AG04450 (cell line): Measurements from ENCODE around the gene PLIN1. TPM values are rescaled to one million over a fixed set of nuclear protein-coding genes. Genes with fewer than 3 reads are reported as not detected.

ENCODE experiments used
- CTCF ChIA-PET: fragments of 300-600, 350-600 bp; formaldehyde crosslinking; extraction: SDS; loops from one replicate; lab custom pipeline; 2022; ENCODE audit warnings: antibody characterized with exemption, inconsistent platforms; lab: Charles Lee
- POLR2A ChIA-PET: fragments of 350-600 bp; formaldehyde crosslinking; extraction: SDS; loops from one replicate; lab custom pipeline; 2021; ENCODE audit warnings: antibody characterized with exemption, inconsistent platforms; lab: Yijun Ruan, JAX
- DNase-seq: peaks from one replicate; pipeline ENCODE4 v3.0.0-alpha.2; 2011; ENCODE audit warnings: low read depth, low spot score
- H3K27ac ChIP-seq: one replicate; pipeline ENCODE4 v1.5.1; 2012; ENCODE audit warnings: low read depth, low read length, control low read depth
- H3K27me3 ChIP-seq: one replicate; pipeline ENCODE4 v1.6.0; 2012; ENCODE audit warnings: low read length; ENCODE audit not compliant: control insufficient read depth, insufficient read depth
- H3K4me3 ChIP-seq: 2 replicates; pipeline ENCODE4 v1.5.1; 2011; ENCODE audit warnings: mild to moderate bottlenecking, low read depth, low read length, control low read depth
- H3K9me3 ChIP-seq: 2 replicates; pipeline ENCODE4 v1.5.1; 2012; ENCODE audit warnings: low read length; ENCODE audit not compliant: control insufficient read depth, insufficient read depth
- polyA plus RNA-seq: library from polyadenylated mRNA; depleted of rRNA; stranded (reverse); fragments of >200 nt; gene quantifications from 2 replicates; pipeline ENCODE4 v1.2.3, GENCODE V29; 2011
- TF ChIP-seq, protein P1 (sequence below): IDR thresholded peaks from 2 replicates; pipeline ENCODE4 v1.5.1; 2011; ENCODE audit warnings: low read depth, low read length, control low read depth, inconsistent platforms

PLIN1 gene
- polyA plus RNA-seq, 1 experiment = 0.05 TPM

DNA sequence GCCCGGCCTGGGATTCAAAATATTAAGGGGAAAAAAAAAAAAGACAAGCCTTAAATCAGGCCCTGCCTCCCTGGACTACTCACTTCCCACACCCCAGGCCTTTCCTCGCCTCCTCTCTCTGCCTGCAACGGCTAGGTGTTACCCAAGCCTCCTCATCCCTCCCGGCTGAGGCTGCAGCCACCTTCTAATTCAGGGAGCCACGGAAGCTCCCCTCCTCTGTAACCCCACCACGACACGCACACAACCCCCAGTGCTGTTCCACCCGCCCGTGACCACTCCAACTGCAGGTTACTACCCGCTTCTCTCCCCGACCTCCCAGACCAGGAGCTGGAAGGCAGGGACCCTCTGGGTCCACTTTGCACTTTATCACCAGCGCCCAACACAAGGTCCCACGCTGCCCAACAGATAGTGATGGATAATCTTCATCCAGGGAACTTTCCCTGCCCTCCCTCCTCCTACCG lies 24.8 kb downstream of the PLIN1 start:
- peak overlapping the region; percentile 11 for H3K27ac ChIP-seq
- POLR2A ChIA-PET = interaction anchor here (0.6 to 1.2 kb wide), 2 partner anchors 13 to 79 kb away, joined by 3 read pairs; partner anchors contain the start of gene TICRR
- CTCF ChIA-PET = interaction anchor here (0.7 kb wide), 1 partner anchor 234 kb away, joined by 3 read pairs; no protein-coding TSS in a partner anchor
- TF ChIP-seq, protein P1, sequence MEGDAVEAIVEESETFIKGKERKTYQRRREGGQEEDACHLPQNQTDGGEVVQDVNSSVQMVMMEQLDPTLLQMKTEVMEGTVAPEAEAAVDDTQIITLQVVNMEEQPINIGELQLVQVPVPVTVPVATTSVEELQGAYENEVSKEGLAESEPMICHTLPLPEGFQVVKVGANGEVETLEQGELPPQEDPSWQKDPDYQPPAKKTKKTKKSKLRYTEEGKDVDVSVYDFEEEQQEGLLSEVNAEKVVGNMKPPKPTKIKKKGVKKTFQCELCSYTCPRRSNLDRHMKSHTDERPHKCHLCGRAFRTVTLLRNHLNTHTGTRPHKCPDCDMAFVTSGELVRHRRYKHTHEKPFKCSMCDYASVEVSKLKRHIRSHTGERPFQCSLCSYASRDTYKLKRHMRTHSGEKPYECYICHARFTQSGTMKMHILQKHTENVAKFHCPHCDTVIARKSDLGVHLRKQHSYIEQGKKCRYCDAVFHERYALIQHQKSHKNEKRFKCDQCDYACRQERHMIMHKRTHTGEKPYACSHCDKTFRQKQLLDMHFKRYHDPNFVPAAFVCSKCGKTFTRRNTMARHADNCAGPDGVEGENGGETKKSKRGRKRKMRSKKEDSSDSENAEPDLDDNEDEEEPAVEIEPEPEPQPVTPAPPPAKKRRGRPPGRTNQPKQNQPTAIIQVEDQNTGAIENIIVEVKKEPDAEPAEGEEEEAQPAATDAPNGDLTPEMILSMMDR = no peak
- no peaks in the 10 kb centered on the region; the same call in 1 of the 2 replicates for H3K9me3 ChIP-seq
- H3K27me3 ChIP-seq = no peaks in the 10 kb centered on the region
- DNase-seq = no peak
- H3K4me3 ChIP-seq = peak overlapping the region; percentile 80

DNA sequence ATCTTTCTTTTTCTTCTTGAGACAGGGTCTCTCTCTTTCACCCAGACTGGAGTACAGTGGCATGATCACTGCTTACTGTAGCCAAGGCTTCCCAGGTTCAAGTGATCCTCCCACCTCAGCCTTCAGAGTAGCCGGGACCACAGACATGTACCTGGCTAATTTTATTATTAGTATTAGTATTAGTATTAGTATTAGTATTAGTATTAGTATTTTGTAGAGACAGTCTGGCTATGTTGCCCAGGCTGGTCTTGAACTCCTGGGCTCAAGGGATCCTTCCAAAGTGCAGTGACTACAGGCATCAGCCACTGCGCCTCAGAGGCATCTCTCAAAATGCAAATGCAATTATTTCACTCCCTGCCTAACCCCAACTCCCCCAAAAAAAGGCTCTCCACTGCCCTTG lies 25.6 kb downstream of the PLIN1 start:
- DNase-seq = no peak
- H3K4me3 ChIP-seq = no peak overlapping the region

DNA sequence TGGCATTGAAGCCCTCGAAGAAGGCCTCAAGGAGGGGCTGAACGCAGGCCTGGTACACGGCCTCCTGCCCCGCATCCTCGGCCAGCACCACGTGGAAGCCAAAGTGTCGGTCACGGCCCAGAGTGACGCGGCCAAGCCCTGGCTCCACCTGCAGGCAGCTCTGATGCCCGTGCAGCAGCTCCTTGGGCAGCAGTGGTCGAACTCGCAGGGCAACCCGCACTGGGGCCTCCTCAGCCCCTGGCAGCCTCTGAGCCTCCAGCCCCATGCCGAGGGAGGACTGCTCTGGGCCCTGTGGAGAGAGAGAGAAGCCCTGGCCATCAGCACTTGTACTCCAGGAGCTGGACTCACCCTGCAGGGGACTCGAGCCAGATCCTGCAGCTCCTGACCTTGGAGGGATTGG lies 26.5 kb downstream of the PLIN1 start:
- CTCF ChIA-PET = no interaction called here
- Histone ChIP-seq H3K27me3 (no peaks in the 10 kb centered on the region), H3K4me3 (no peak overlapping the region), H3K27ac (no peak overlapping the region), H3K9me3 (peaks cover 5% of the 10 kb centered on the region; the same call in 1 of the 2 replicates)
- POLR2A ChIA-PET = no interaction called here
- DNase-seq = no peak
- TF ChIP-seq, protein P1 = no peak

More for the DNA sequence above, 25.6 kb downstream of the PLIN1 start:
- POLR2A ChIA-PET = no interaction called here
- CTCF ChIA-PET = no interaction called here
- TF ChIP-seq, protein P1 = no peak
- Histone ChIP-seq H3K27me3 (no peaks in the 10 kb centered on the region), H3K27ac (no peak overlapping the region), H3K9me3 (peaks cover 4% of the 10 kb centered on the region; the same call in 1 of the 2 replicates)

GRCh38 chr15:89652131-89652530 lies 27.0 kb downstream of the PLIN1 start:
- H3K9me3 ChIP-seq = peaks cover 5% of the 10 kb centered on the region; the same call in 1 of the 2 replicates
- POLR2A ChIA-PET = no interaction called here
- no peak overlapping the region for H3K27ac ChIP-seq
- no peak for DNase-seq
- no peak overlapping the region for H3K4me3 ChIP-seq
- H3K27me3 ChIP-seq = no peaks in the 10 kb centered on the region
- TF ChIP-seq, protein P1 = no peak
- CTCF ChIA-PET = no interaction called here

DNA sequence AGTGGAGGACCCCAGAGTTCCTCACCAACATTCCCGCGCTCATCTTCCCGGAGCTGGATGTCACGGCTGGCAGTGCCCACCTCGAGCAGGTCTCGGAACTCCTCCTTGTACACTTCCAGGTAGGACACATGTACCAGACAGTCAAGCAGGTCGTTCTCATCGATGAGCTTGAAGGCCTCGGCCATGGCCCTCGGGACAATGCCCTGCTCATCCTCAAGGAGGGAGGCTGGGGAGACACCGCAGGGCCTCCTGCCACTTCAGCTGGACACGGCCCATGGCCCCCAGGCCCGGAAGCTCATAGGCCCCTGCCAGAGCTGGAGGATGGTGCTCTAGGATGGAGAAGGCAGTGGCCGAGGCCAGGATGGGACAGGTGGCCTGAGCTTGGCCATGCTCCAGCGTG lies 29.5 kb downstream of the PLIN1 start:
- peaks cover 5% of the 10 kb centered on the region; the same call in 1 of the 2 replicates for H3K9me3 ChIP-seq
- H3K4me3 ChIP-seq = no peak overlapping the region
- no peak overlapping the region for H3K27ac ChIP-seq
- ChIA-PET CTCF (interaction anchor here (0.9 kb wide), 1 partner anchor 238 kb away, joined by 3 read pairs; no protein-coding TSS in a partner anchor), POLR2A (no interaction called here)
- no peaks in the 10 kb centered on the region for H3K27me3 ChIP-seq
- TF ChIP-seq, protein P1 = no peak
- no peak for DNase-seq
